ENCODE measurements around the gene EPB41L1. TPM values are rescaled to one million over a fixed set of nuclear protein-coding genes. Genes with fewer than 3 reads are reported as not detected.

The EPB41L1 gene
- polyA plus RNA-seq, 3 donors = 0.05 TPM; not detected in 2

GRCh38 chr20:36197271-36197670 lies 42.7 kb downstream of the EPB41L1 start:
- intact Hi-C loops (cut with micrococcal nuclease) = loop anchor here in 1 of 2 donors (5.0 kb wide), 1 partner anchor 40 kb away; no protein-coding TSS in a partner anchor

More at GRCh38 chr20:36197271-36197670, 42.7 kb downstream of the EPB41L1 start:
- H3K4me1 Mint-ChIP-seq = peaks cover 3% of the 10 kb centered on the region
- no peaks in the 10 kb centered on the region for H3K9me3 Mint-ChIP-seq
- DNase-seq = no peak
- Histone ChIP-seq H3K4me2 (replicated peaks; ENCODE audit: extremely low read depth, low read length, poor library complexity, severe bottlenecking) (no peak overlapping the region), H3K36me3 (replicated peaks in 1 of 2; ENCODE audit: control insufficient read depth in 1 of 2, insufficient read depth in 2 of 2, low read length in 2 of 2) (no peaks in the 10 kb centered on the region), H2AFZ (ENCODE audit: insufficient read depth, low read depth, low read length, poor library complexity, severe bottlenecking) (no peak overlapping the region), H3K9me3 (replicated peaks in 1 of 2; ENCODE audit: control insufficient read depth in 1 of 2, insufficient read depth in 1 of 2, low read length in 2 of 2) (no peaks in the 10 kb centered on the region), H3K4me3 (replicated peaks in 1 of 3; ENCODE audit: low read depth in 2 of 3, low read length in 3 of 3) (no peak overlapping the region), H4K20me1 (ENCODE audit: insufficient read depth, low read length) (peaks cover 3% of the 10 kb centered on the region), H3K4me1 (ENCODE audit: control insufficient read depth in 1 of 2, insufficient read depth in 2 of 2, low read length in 2 of 2) (no peaks in the 10 kb centered on the region), H3K27ac (ENCODE audit: low read depth in 1 of 2, low read length in 2 of 2) (no peak overlapping the region), H3K9ac (ENCODE audit: insufficient read depth, low read length, poor library complexity, severe bottlenecking) (no peak overlapping the region), H3K27me3 (ENCODE audit: control insufficient read depth in 2 of 2, insufficient read depth in 2 of 2, low read length in 2 of 2) (no peaks in the 10 kb centered on the region), H3K79me2 (ENCODE audit: insufficient read depth, low read length) (no peaks in the 10 kb centered on the region)
- H3K27ac Mint-ChIP-seq = no peak overlapping the region
- no peaks in the 10 kb centered on the region for H3K36me3 Mint-ChIP-seq
- no peak overlapping the region for H3K4me3 Mint-ChIP-seq
- peaks cover 2 to 7% (median 6%) of the 10 kb centered on the region in 3 donors for H3K27me3 Mint-ChIP-seq (ENCODE audit: low read depth in 3 of 3)
- 86% methylated on average over 2 of the region's 2 CpGs for WGBS (ENCODE audit: insufficient coverage)
- no peak for TF ChIP-seq CTCF (IDR thresholded peaks at IDR 0.05)

All from CD14-positive monocyte (primary cell).